Sigmoid colon (tissue), 3 donors: ENCODE data around the gene RDX.

Experiments
- CTCF ChIP-seq, 4 experiments: fragments of 450-650 bp in 3 of 4; fragments of 200-600 bp in 1 of 4; IDR thresholded peaks; one replicate each; pipeline ENCODE4 v1.5.1; 2016 to 2019; ENCODE audit warnings: antibody characterized with exemption in 4 of 4, mild to moderate bottlenecking in 3 of 4, moderate library complexity in 2 of 4
- POLR2A ChIP-seq, 2 donors: fragments of 450-650 bp; IDR thresholded peaks; one replicate each; pipeline ENCODE4 v1.6.1; 2016; ENCODE audit warnings: antibody characterized with exemption in 2 of 2, mild to moderate bottlenecking in 2 of 2, moderate library complexity in 2 of 2

- TF ChIP-seq CTCF (IDR thresholded peaks at IDR 0.05) (no peak), POLR2A (IDR thresholded peaks at IDR 0.05) (no peak)
Observed at GRCh38 chr11:110186456-110186855, 110.0 kb downstream of the RDX start.
